NOMO-1 (cell line): Measurements from ENCODE around the gene POM121.
"Not testable (repeated sequence)": the region's sequence is repeated elsewhere in the genome, so short reads cannot be mapped to it uniquely, and the experiment has no call there.

ENCODE experiments used
- DNase-seq, 2 experiments: peaks; one replicate each; lab custom pipeline; 2025; ENCODE audit not compliant: unreplicated experiment in 2 of 2; lab: John Stamatoyannopoulos, UW

POM121 gene

GRCh38 chr7:72990146-72990913 is 65.4 kb downstream of the POM121 start:
- DNase-seq: not testable (repeated sequence)

GRCh38 chr7:72995484-72995883 is 70.6 kb downstream of the POM121 start:
- not testable (repeated sequence) for DNase-seq

DNA sequence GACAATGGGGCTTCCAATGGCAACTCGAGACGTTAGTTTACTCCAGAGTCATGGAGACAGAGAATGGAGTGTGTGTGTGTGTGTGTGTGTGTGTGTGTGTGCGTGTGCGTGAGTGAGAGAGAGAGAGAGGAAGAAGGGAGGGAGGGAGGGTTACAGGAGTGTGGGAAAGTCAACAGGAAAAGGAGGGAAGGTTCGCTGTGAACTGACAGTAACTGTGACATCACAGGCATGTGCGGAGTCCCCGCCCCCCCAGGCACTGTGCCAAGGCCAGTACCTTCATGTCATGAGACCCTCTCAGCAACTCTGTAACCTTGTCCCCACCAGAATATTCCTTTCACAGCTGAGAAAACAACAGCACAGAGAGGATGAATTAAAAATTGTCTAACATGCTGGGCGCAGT is 72.6 kb downstream of the POM121 start:
- not testable (repeated sequence) for DNase-seq

- not testable (repeated sequence) for DNase-seq
These were observed 73.1 kb downstream of the POM121 start for GRCh38 chr7:72997887-72998468.
